CD14-positive monocyte (primary cell): Measurements from ENCODE around the gene PTRH1. TPM values are rescaled to one million over a fixed set of nuclear protein-coding genes. Genes with fewer than 3 reads are reported as not detected.
A peak's percentile ranks its signal among the peaks of the same experiment; 100 is the strongest.

Experiments used
- DNase-seq, 3 donors: peaks; one replicate each; pipeline ENCODE4 v3.0.0-alpha.2; 2011 to 2022
- H2AFZ ChIP-seq: 2 replicates; pipeline ENCODE4 v1.6.0; 2012; ENCODE audit warnings: mild to moderate bottlenecking, low read depth, low read length, inconsistent platforms; ENCODE audit not compliant: insufficient read depth, poor library complexity, severe bottlenecking
- H3K27ac ChIP-seq, 2 donors: 1 replicate in 1 of 2; 2 replicates in 1 of 2; pipeline ENCODE4 v1.5.1; 2012 to 2013; ENCODE audit warnings: low read length in 2 of 2, control low read depth in 1 of 2, inconsistent platforms in 1 of 2, low read depth in 1 of 2, mild to moderate bottlenecking in 1 of 2
- H3K27me3 ChIP-seq, 2 donors: one replicate each; pipeline versions ENCODE4 v1.6.0 to v1.6.1; 2011 to 2013; ENCODE audit warnings: low read length in 2 of 2; ENCODE audit not compliant: control insufficient read depth in 2 of 2, insufficient read depth in 2 of 2
- H3K36me3 ChIP-seq, 2 donors: replicated peaks in 1 of 2; 1 replicate in 1 of 2; 2 replicates in 1 of 2; pipeline versions ENCODE4 v1.5.1 to v1.6.1; 2012 to 2013; ENCODE audit warnings: low read length in 2 of 2, control low read depth in 1 of 2, inconsistent platforms in 1 of 2, mild to moderate bottlenecking in 1 of 2; ENCODE audit not compliant: insufficient read depth in 2 of 2, control insufficient read depth in 1 of 2
- H3K4me1 ChIP-seq, 2 donors: 1 replicate in 1 of 2; 2 replicates in 1 of 2; pipeline versions ENCODE4 v1.5.1 to v1.6.1; 2012 to 2013; ENCODE audit warnings: low read length in 2 of 2, control low read depth in 1 of 2, inconsistent platforms in 1 of 2, mild to moderate bottlenecking in 1 of 2, moderate library complexity in 1 of 2; ENCODE audit not compliant: insufficient read depth in 2 of 2, control insufficient read depth in 1 of 2
- H3K4me2 ChIP-seq: replicated peaks from 2 replicates; pipeline ENCODE3; 2012; ENCODE audit warnings: low read length, moderate library complexity, mild to moderate bottlenecking; ENCODE audit not compliant: poor library complexity, severe bottlenecking; ENCODE audit errors: extremely low read depth
- H3K4me3 ChIP-seq, 3 experiments: fragments of 200-600 bp in 1 of 3; sonication (generic) in 1 of 3; replicated peaks in 1 of 3; 1 replicate in 2 of 3; 2 replicates in 1 of 3; pipeline ENCODE4 v1.5.1; 2011 to 2013; ENCODE audit warnings: low read length in 3 of 3, mild to moderate bottlenecking in 3 of 3, control low read depth in 2 of 3, low read depth in 2 of 3, inconsistent platforms in 1 of 3, moderate library complexity in 1 of 3
- H3K79me2 ChIP-seq: 2 replicates; pipeline ENCODE4 v1.6.0; 2012; ENCODE audit warnings: mild to moderate bottlenecking, control low read depth, inconsistent platforms, low read length, moderate library complexity; ENCODE audit not compliant: insufficient read depth
- H3K9ac ChIP-seq: 2 replicates; pipeline ENCODE4 v1.6.0; 2017; ENCODE audit warnings: low read length, mild to moderate bottlenecking; ENCODE audit not compliant: insufficient read depth, poor library complexity, severe bottlenecking
- H3K9me3 ChIP-seq, 2 donors: replicated peaks in 1 of 2; 1 replicate in 1 of 2; 2 replicates in 1 of 2; pipeline versions ENCODE4 v1.5.1 to v1.6.1; 2012 to 2013; ENCODE audit warnings: low read length in 2 of 2, control low read depth in 1 of 2; ENCODE audit not compliant: control insufficient read depth in 1 of 2, insufficient read depth in 1 of 2
- H4K20me1 ChIP-seq: 2 replicates; pipeline ENCODE4 v1.6.0; 2012; ENCODE audit warnings: mild to moderate bottlenecking, low read length, control low read depth, moderate library complexity; ENCODE audit not compliant: insufficient read depth
- H3K27ac Mint-ChIP-seq, 7 donors: one replicate each; pipeline ENCODE4 v1.8.0; 2020; ENCODE audit warnings: mild to moderate bottlenecking in 7 of 7, mixed read lengths in 7 of 7, moderate library complexity in 6 of 7, inconsistent platforms in 2 of 7
- H3K27me3 Mint-ChIP-seq, 3 donors: one replicate each; pipeline ENCODE4 v1.8.0; 2021 to 2022; ENCODE audit warnings: low read depth in 3 of 3, mild to moderate bottlenecking in 3 of 3, mixed read lengths in 3 of 3, moderate library complexity in 3 of 3, inconsistent platforms in 1 of 3
- H3K36me3 Mint-ChIP-seq, 2 donors: one replicate each; pipeline ENCODE4 v1.8.0; 2020; ENCODE audit warnings: mixed read lengths in 2 of 2, inconsistent platforms in 1 of 2, mild to moderate bottlenecking in 1 of 2
- H3K4me1 Mint-ChIP-seq: one replicate; pipeline ENCODE4 v1.8.0; 2020; ENCODE audit warnings: mild to moderate bottlenecking, mixed read lengths
- H3K4me3 Mint-ChIP-seq, 2 donors: one replicate each; pipeline ENCODE4 v1.8.0; 2020; ENCODE audit warnings: mild to moderate bottlenecking in 2 of 2, mixed read lengths in 2 of 2, moderate library complexity in 1 of 2
- H3K9me3 Mint-ChIP-seq, 7 donors: one replicate each; pipeline ENCODE4 v1.8.0; 2020 to 2022; ENCODE audit warnings: mixed read lengths in 7 of 7, mild to moderate bottlenecking in 6 of 7, moderate library complexity in 6 of 7, inconsistent platforms in 2 of 7
- WGBS: methylation state at CpG from one replicate; pipeline ENCODE4 v1.1.5; 2013; ENCODE audit warnings: missing lambda C conversion rate; ENCODE audit not compliant: insufficient coverage; 5-methylcytosine and 5-hydroxymethylcytosine counted together
- intact Hi-C, 2 donors: fragments of 100-400 bp; cut with micrococcal nuclease; formaldehyde crosslinking; loops; one replicate each; pipeline versions ENCODE4 v1.15.0 to v1.15.1; 2023
- polyA plus RNA-seq, 3 donors: library from polyadenylated mRNA; depleted of rRNA in 1 of 3; unstranded in 2 of 3; stranded (reverse) in 1 of 3; fragments of 300-500 nt in 2 of 3; fragments of >200 nt in 1 of 3; fragmentation: Illumina TruSeq in 2 of 3; gene quantifications; 1 replicate in 2 of 3; 2 replicates in 1 of 3; pipeline ENCODE4 v1.2.3, GENCODE V29; 2012 to 2021
- TF ChIP-seq, protein P1 (sequence below): fragments of 200-600 bp; IDR thresholded peaks from one replicate; pipeline ENCODE4 v1.8.0; 2022; ENCODE audit warnings: antibody characterized with exemption, mild to moderate bottlenecking

PTRH1 gene
- polyA plus RNA-seq, 3 donors, result 6.9 to 19.9 (median 19.5) TPM

DNA sequence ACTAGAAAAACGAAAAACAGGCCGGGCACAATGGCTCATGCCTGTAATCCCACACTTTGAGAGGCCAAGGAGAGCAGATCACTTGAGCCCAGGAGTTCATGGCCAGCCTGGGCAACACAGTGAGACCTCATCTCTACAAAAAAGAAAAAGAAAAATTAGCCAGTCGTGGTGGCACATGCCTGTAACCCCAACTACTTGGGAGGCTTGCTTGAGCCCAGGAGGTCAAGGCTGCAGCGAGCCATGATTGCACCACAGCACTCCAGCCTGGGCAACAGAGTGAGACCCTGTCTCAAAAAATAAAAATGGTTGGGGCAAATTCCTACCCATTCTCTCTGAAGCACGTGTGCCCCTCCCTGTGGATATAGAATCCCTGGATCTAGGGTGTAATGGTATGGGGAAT is 17.1 kb downstream of the PTRH1 start:
- Histone ChIP-seq H3K27me3 (no peaks in the 10 kb centered on the region), H3K36me3 (no peaks in the 10 kb centered on the region), H3K9ac (no peak overlapping the region), H3K79me2 (no peaks in the 10 kb centered on the region), H3K4me3 (no peak overlapping the region), H3K27ac (no peak overlapping the region), H3K4me2 (no peak overlapping the region), H2AFZ (no peak overlapping the region), H3K4me1 (peaks cover 7 to 8% of the 10 kb centered on the region in 2 donors), H4K20me1 (no peaks in the 10 kb centered on the region), H3K9me3 (no peaks in the 10 kb centered on the region)
- H3K4me3 Mint-ChIP-seq, result no peak overlapping the region
- H3K36me3 Mint-ChIP-seq, result no peaks in the 10 kb centered on the region
- 92% methylated on average over 2 of the region's 5 CpGs for WGBS
- peak overlapping the region in 1 of 7 donors; percentile 83 for H3K27ac Mint-ChIP-seq
- H3K27me3 Mint-ChIP-seq, result peaks cover 0 to 6% (median 1%) of the 10 kb centered on the region in 3 donors
- H3K9me3 Mint-ChIP-seq, result peaks cover 0 to 5% (median 2%) of the 10 kb centered on the region in 7 donors
- DNase-seq, result no peak
- intact Hi-C loops, result loop anchor here in 1 of 2 donors (10.0 kb wide), 1 partner anchor 94 kb away; no protein-coding TSS in a partner anchor
- H3K4me1 Mint-ChIP-seq, result peaks cover 16% of the 10 kb centered on the region
- TF ChIP-seq, protein P1, sequence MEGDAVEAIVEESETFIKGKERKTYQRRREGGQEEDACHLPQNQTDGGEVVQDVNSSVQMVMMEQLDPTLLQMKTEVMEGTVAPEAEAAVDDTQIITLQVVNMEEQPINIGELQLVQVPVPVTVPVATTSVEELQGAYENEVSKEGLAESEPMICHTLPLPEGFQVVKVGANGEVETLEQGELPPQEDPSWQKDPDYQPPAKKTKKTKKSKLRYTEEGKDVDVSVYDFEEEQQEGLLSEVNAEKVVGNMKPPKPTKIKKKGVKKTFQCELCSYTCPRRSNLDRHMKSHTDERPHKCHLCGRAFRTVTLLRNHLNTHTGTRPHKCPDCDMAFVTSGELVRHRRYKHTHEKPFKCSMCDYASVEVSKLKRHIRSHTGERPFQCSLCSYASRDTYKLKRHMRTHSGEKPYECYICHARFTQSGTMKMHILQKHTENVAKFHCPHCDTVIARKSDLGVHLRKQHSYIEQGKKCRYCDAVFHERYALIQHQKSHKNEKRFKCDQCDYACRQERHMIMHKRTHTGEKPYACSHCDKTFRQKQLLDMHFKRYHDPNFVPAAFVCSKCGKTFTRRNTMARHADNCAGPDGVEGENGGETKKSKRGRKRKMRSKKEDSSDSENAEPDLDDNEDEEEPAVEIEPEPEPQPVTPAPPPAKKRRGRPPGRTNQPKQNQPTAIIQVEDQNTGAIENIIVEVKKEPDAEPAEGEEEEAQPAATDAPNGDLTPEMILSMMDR, result no peak

DNA sequence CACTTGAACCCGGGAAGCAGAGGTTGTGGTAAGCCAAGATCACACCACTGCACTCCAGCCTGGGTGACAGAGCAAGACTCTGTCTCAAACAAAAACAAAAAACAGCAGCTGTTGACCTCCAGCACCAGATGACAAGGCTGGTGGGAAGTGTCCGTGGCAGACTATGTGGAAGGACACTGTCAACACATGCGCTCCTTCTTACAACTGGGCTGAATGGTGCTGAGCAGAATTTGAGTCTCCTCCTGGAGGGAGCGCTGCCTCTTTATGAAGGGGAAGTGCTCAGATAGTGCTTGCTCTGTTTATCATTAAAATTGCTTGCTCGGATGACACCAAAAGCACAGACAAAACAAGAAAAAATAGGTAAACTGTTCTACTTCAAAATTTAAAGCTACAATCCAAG is 17.9 kb downstream of the PTRH1 start:
- no peak overlapping the region for H3K4me3 Mint-ChIP-seq
- no peak overlapping the region for H3K9ac ChIP-seq
- H3K27ac Mint-ChIP-seq, result peak overlapping the region in 1 of 7 donors; percentile 15

More for the DNA sequence above, 17.9 kb downstream of the PTRH1 start:
- no peak overlapping the region for H3K27ac ChIP-seq
- no peaks in the 10 kb centered on the region for H3K79me2 ChIP-seq
- H3K4me3 ChIP-seq, result no peak overlapping the region
- H3K9me3 Mint-ChIP-seq, result peaks cover 0 to 5% (median 2%) of the 10 kb centered on the region in 7 donors
- H3K36me3 Mint-ChIP-seq, result no peaks in the 10 kb centered on the region
- H3K36me3 ChIP-seq, result no peaks in the 10 kb centered on the region
- no peak for DNase-seq
- H3K27me3 ChIP-seq, result no peaks in the 10 kb centered on the region
- TF ChIP-seq, protein P1, result no peak
- H3K4me1 Mint-ChIP-seq, result peaks cover 13% of the 10 kb centered on the region
- H3K27me3 Mint-ChIP-seq, result peaks cover 0 to 6% (median 1%) of the 10 kb centered on the region in 3 donors
- H3K9me3 ChIP-seq, result no peaks in the 10 kb centered on the region
- H2AFZ ChIP-seq, result peak overlapping the region; percentile 52
- H3K4me1 ChIP-seq, result peaks cover 7 to 8% of the 10 kb centered on the region in 2 donors
- H3K4me2 ChIP-seq, result no peak overlapping the region
- intact Hi-C loops, result loop anchor here in 1 of 2 donors (10.0 kb wide), 1 partner anchor 93 kb away; no protein-coding TSS in a partner anchor
- 100% methylated on average over 1 of the region's 5 CpGs for WGBS
- no peaks in the 10 kb centered on the region for H4K20me1 ChIP-seq
